ENCODE measurements around the gene INAFM2. TPM values are rescaled to one million over a fixed set of nuclear protein-coding genes. Genes with fewer than 3 reads are reported as not detected.
A peak's percentile ranks its signal among the peaks of the same experiment; 100 is the strongest.

The INAFM2 gene
- total RNA-seq, 5 donors from 2014 or later (not counting 1 experiment from before 2014, with no cell fraction given): 5.5 to 10.9 (median 6.4) TPM

DNA sequence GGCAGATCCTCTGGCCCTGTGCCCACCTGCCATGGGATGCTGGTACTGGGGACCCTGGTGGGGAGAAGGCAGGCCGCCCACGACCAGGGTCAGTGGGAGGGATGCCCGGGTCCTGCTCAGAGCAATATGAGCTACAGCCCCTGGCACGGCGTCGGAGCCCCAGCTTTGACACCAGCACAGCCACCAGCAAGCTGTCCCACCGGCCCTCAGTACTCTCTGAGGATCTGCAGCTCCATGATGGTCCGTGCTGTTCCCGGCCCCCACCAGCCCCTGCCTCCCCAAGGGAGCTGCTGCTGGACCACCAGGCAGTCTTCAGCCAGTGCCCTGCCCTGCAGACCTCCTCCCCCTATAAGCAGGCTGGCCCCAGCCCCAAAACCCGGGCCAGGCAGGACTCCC lies 46.0 kb downstream of the INAFM2 start:
- Mint-ChIP-seq H3K4me3 (peak overlapping the region in 1 of 3 donors; percentile 87), H3K4me1 (peaks cover 11 to 26% (median 22%) of the 10 kb centered on the region in 3 donors), H3K27ac (no peak overlapping the region), H3K36me3 (no peaks in the 10 kb centered on the region), H3K27me3 (no peaks in the 10 kb centered on the region), H3K9me3 (no peaks in the 10 kb centered on the region)
- ATAC-seq (replicated peaks in 1 of 4): no peak
- Histone ChIP-seq H3K36me3 (ENCODE audit: control insufficient read depth in 2 of 2, extremely low read depth in 1 of 2, insufficient read depth in 1 of 2, low read length in 1 of 2) (no peaks in the 10 kb centered on the region), H3K27ac (ENCODE audit: low read length) (no peak overlapping the region), H3K4me3 (ENCODE audit: control insufficient read depth in 1 of 2, extremely low read depth in 1 of 2, low read length in 1 of 2) (no peak overlapping the region), H3K9me3 (no peaks in the 10 kb centered on the region), H3K4me1 (ENCODE audit: control insufficient read depth in 1 of 2, extremely low read depth in 1 of 2, insufficient read depth in 2 of 2, low read length in 2 of 2) (peaks cover 8 to 40% of the 10 kb centered on the region in 2 experiments), H3K27me3 (replicated peaks in 1 of 2; ENCODE audit: control insufficient read depth in 2 of 2, extremely low read depth in 1 of 2, insufficient read depth in 2 of 2, low read length in 1 of 2) (no peaks in the 10 kb centered on the region)
- ChIA-PET POLR2A (no interaction called here), CTCF (interaction anchor here (0.6 to 1.0 kb wide), 5 partner anchors 11 to 856 kb away, joined by 3 to 4 read pairs (median 3); no protein-coding TSS in a partner anchor)
- 94% methylated on average over 10 of the region's 10 CpGs for WGBS (ENCODE audit: insufficient coverage)
- no peak for DNase-seq

DNA sequence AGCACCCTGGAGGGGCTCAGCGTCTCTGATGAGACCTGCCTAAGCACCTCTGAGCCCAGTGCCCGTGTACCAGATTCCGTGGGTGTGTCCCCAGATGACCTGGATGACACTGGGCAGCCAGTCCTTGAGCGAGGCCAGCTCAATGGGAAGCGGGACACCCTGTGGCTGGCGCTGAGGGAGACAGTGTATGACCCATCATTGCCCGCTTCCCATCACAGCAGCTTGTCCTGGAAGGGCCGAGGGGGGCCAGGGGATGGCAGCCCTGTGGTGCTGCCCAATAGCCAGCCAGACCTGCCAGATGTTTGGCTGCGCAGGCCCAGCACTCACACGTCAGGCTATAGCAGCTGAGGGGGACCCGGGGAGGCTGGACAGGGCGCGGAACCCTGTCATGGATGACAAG lies 46.5 kb downstream of the INAFM2 start:
- POLR2A ChIA-PET: interaction anchor here in 1 of 2 donors (0.6 to 1.0 kb wide), 2 partner anchors 12 to 315 kb away, joined by 3 read pairs; partner anchors contain the start of gene KNSTRN
- CTCF ChIA-PET: no interaction called here
- Histone ChIP-seq H3K27ac (ENCODE audit: low read length) (no peak overlapping the region), H3K4me1 (ENCODE audit: control insufficient read depth in 1 of 2, extremely low read depth in 1 of 2, insufficient read depth in 2 of 2, low read length in 2 of 2) (peaks cover 8 to 35% of the 10 kb centered on the region in 2 experiments), H3K36me3 (ENCODE audit: control insufficient read depth in 2 of 2, extremely low read depth in 1 of 2, insufficient read depth in 1 of 2, low read length in 1 of 2) (no peaks in the 10 kb centered on the region), H3K4me3 (ENCODE audit: control insufficient read depth in 1 of 2, extremely low read depth in 1 of 2, low read length in 1 of 2) (no peak overlapping the region), H3K27me3 (replicated peaks in 1 of 2; ENCODE audit: control insufficient read depth in 2 of 2, extremely low read depth in 1 of 2, insufficient read depth in 2 of 2, low read length in 1 of 2) (no peaks in the 10 kb centered on the region), H3K9me3 (no peaks in the 10 kb centered on the region)
- H3K27ac Mint-ChIP-seq: no peak overlapping the region
- ATAC-seq (replicated peaks in 1 of 4) (no peak), DNase-seq (no peak)
- WGBS (ENCODE audit: insufficient coverage): 92% methylated on average over 12 of the region's 13 CpGs
- H3K4me3 Mint-ChIP-seq: no peak overlapping the region
- no peaks in the 10 kb centered on the region for H3K36me3 Mint-ChIP-seq
- H3K9me3 Mint-ChIP-seq: no peaks in the 10 kb centered on the region
- no peaks in the 10 kb centered on the region for H3K27me3 Mint-ChIP-seq
- peaks cover 11 to 26% (median 22%) of the 10 kb centered on the region in 3 donors for H3K4me1 Mint-ChIP-seq

DNA sequence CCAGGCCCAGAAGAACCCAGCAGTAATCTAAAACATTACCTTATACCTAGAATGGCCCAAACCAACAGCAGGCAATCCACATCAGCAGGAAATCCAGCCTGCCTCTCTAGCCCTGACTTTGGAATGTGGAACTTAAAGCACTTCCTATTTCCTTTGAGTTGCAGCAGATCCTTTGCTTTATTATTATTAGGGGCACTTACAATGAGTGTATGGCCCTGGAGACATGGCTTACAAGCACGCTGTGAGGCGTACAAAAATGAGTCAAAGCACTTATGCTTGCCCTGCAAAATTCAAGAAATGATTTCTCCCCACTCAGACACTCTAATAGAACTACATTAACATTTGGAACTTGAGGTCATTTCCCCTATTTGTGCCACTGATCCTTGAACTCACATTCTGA lies 49.5 kb downstream of the INAFM2 start:
- no peak overlapping the region for H3K27ac ChIP-seq (ENCODE audit: low read length)
- 67% methylated on average over 2 of the region's 2 CpGs for WGBS (ENCODE audit: insufficient coverage)
- POLR2A ChIA-PET: no interaction called here

More for the DNA sequence above, 49.5 kb downstream of the INAFM2 start:
- Histone ChIP-seq H3K36me3 (ENCODE audit: control insufficient read depth in 2 of 2, extremely low read depth in 1 of 2, insufficient read depth in 1 of 2, low read length in 1 of 2) (no peaks in the 10 kb centered on the region), H3K4me1 (ENCODE audit: control insufficient read depth in 1 of 2, extremely low read depth in 1 of 2, insufficient read depth in 2 of 2, low read length in 2 of 2) (peaks cover 0 to 7% of the 10 kb centered on the region in 2 experiments), H3K9me3 (no peaks in the 10 kb centered on the region), H3K27me3 (replicated peaks in 1 of 2; ENCODE audit: control insufficient read depth in 2 of 2, extremely low read depth in 1 of 2, insufficient read depth in 2 of 2, low read length in 1 of 2) (no peaks in the 10 kb centered on the region), H3K4me3 (ENCODE audit: control insufficient read depth in 1 of 2, extremely low read depth in 1 of 2, low read length in 1 of 2) (no peak overlapping the region)
- Mint-ChIP-seq H3K9me3 (no peaks in the 10 kb centered on the region), H3K4me1 (peaks cover 0 to 3% (median 0%) of the 10 kb centered on the region in 3 donors), H3K4me3 (no peak overlapping the region), H3K27me3 (no peaks in the 10 kb centered on the region), H3K27ac (no peak overlapping the region), H3K36me3 (no peaks in the 10 kb centered on the region)
- ATAC-seq (replicated peaks in 1 of 4) (no peak), DNase-seq (no peak)
- CTCF ChIA-PET: no interaction called here

Other genes with a start within 250 kb of the INAFM2 start
- 10 to 100 TPM in 3 of 5 donors, 1 to 10 TPM in 2; 6.6 to 46.7 (median 42.4) TPM for gene BMF, start 214.8 kb upstream of the INAFM2 start, total RNA-seq
- gene BUB1B, start 162.6 kb upstream of the INAFM2 start, total RNA-seq: 1 to 10 TPM in 4 of 5 donors, under 1 TPM in 1; 0.79 to 2.2 (median 1.9) TPM
- gene PAK6, start 84.6 kb upstream of the INAFM2 start, total RNA-seq: 1 to 10 TPM in 2 of 5 donors, under 1 TPM in 1, not detected in 2; 0.28 to 2.1 (median 1.4) TPM
- gene ANKRD63, start 40.6 kb upstream of the INAFM2 start, total RNA-seq: under 1 TPM in 2 of 5 donors, not detected in 3; 0.23 to 0.38 TPM
- 100 to 1,000 TPM; 242 to 293 (median 245) TPM for gene PLCB2, start 15.8 kb upstream of the INAFM2 start, total RNA-seq
- 1 to 10 TPM in 4 of 5 donors, under 1 TPM in 1; 0.80 to 2.2 (median 1.7) TPM for gene CCDC9B, start 17.2 kb downstream of the INAFM2 start, total RNA-seq
- under 1 TPM in 1 of 5 donors, not detected in 4; 0.70 TPM for gene PHGR1, start 27.3 kb downstream of the INAFM2 start, total RNA-seq
- 1 to 10 TPM in 1 of 5 donors, under 1 TPM in 4; 0.03 to 1.4 (median 0.18) TPM for gene DISP2, start 34.5 kb downstream of the INAFM2 start, total RNA-seq
- gene KNSTRN, start 59.0 kb downstream of the INAFM2 start, total RNA-seq: 1 to 10 TPM; 3.8 to 8.0 (median 6.2) TPM
- 10 to 100 TPM; 52.3 to 89.8 (median 81.4) TPM for gene IVD, start 82.1 kb downstream of the INAFM2 start, total RNA-seq
- gene BAHD1, start 117.3 kb downstream of the INAFM2 start, total RNA-seq: 10 to 100 TPM; 31.1 to 50.9 (median 48.1) TPM
- 10 to 100 TPM in 2 of 5 donors, 1 to 10 TPM in 3; 5.8 to 13.3 (median 9.9) TPM for gene CHST14, start 147.3 kb downstream of the INAFM2 start, total RNA-seq
- gene CCDC32, start 241.3 kb downstream of the INAFM2 start, total RNA-seq: 10 to 100 TPM; 19.9 to 31.5 (median 27.2) TPM
- gene RPUSD2, start 245.6 kb downstream of the INAFM2 start, total RNA-seq: 10 to 100 TPM; 17.4 to 24.7 (median 18.9) TPM

Measured in T-cell (primary cell).